ENCODE measurements around the gene COL23A1.

Gene COL23A1

GRCh38 chr5:178279723-178280438 is 310.3 kb downstream of the COL23A1 start:
- peak overlapping the region in 1 of 2 donors; percentile 59 for H3K27ac Mint-ChIP-seq
- H3K9me3 Mint-ChIP-seq: peaks cover 0 to 15% of the 10 kb centered on the region in 2 donors
- DNase-seq (peak; percentile 23 to 47 (median 46)), ATAC-seq (replicated peaks) (peak; percentile 45)
- no peak overlapping the region for H3K4me3 Mint-ChIP-seq
- H3K4me1 Mint-ChIP-seq (ENCODE audit: low read depth in 2 of 2): peaks cover 0 to 10% of the 10 kb centered on the region in 2 donors
- peaks cover 18 to 25% of the 10 kb centered on the region in 2 donors for H3K27me3 Mint-ChIP-seq
- no peaks in the 10 kb centered on the region for H3K36me3 Mint-ChIP-seq (ENCODE audit: insufficient read depth)

- Mint-ChIP-seq H3K4me3 (no peak overlapping the region), H3K27me3 (peaks cover 18 to 25% of the 10 kb centered on the region in 2 donors), H3K27ac (peak overlapping the region in 1 of 2 donors; percentile 59), H3K4me1 (ENCODE audit: low read depth in 2 of 2) (peaks cover 0 to 10% of the 10 kb centered on the region in 2 donors), H3K9me3 (peaks cover 0 to 13% of the 10 kb centered on the region in 2 donors), H3K36me3 (ENCODE audit: insufficient read depth) (no peaks in the 10 kb centered on the region)
- ATAC-seq (replicated peaks) (no peak), DNase-seq (no peak)
These were observed 311.0 kb downstream of the COL23A1 start for GRCh38 chr5:178279026-178279722.

- no peaks in the 10 kb centered on the region for H3K36me3 Mint-ChIP-seq (ENCODE audit: insufficient read depth)
- ATAC-seq (replicated peaks) (no peak), DNase-seq (no peak)
- peaks cover 0 to 6% of the 10 kb centered on the region in 2 donors for H3K9me3 Mint-ChIP-seq
- H3K27me3 Mint-ChIP-seq: peaks cover 18 to 25% of the 10 kb centered on the region in 2 donors
- H3K4me3 Mint-ChIP-seq: no peak overlapping the region
- peaks cover 0 to 10% of the 10 kb centered on the region in 2 donors for H3K4me1 Mint-ChIP-seq (ENCODE audit: low read depth in 2 of 2)
- no peak overlapping the region for H3K27ac Mint-ChIP-seq
These were observed 311.7 kb downstream of the COL23A1 start for GRCh38 chr5:178278358-178279023.

GRCh38 chr5:178277866-178278265 is 312.3 kb downstream of the COL23A1 start:
- H3K27me3 Mint-ChIP-seq: peaks cover 18 to 25% of the 10 kb centered on the region in 2 donors
- ATAC-seq (replicated peaks): no peak
- no peaks in the 10 kb centered on the region for H3K9me3 Mint-ChIP-seq
- H3K4me3 Mint-ChIP-seq: no peak overlapping the region
- DNase-seq: no peak
- H3K36me3 Mint-ChIP-seq (ENCODE audit: insufficient read depth): no peaks in the 10 kb centered on the region
- H3K27ac Mint-ChIP-seq: peak overlapping the region in 1 of 2 donors; percentile 38
- H3K4me1 Mint-ChIP-seq (ENCODE audit: low read depth in 2 of 2): peaks cover 0 to 10% of the 10 kb centered on the region in 2 donors

- ATAC-seq (replicated peaks) (no peak), DNase-seq (no peak)
- Mint-ChIP-seq H3K27me3 (peaks cover 18 to 25% of the 10 kb centered on the region in 2 donors), H3K4me1 (ENCODE audit: low read depth in 2 of 2) (peaks cover 0 to 10% of the 10 kb centered on the region in 2 donors), H3K36me3 (ENCODE audit: insufficient read depth) (no peaks in the 10 kb centered on the region), H3K9me3 (no peaks in the 10 kb centered on the region), H3K4me3 (no peak overlapping the region), H3K27ac (peak overlapping the region in 1 of 2 donors; percentile 38)
These were observed 312.8 kb downstream of the COL23A1 start for GRCh38 chr5:178277346-178277745.

GRCh38 chr5:178274781-178275537 is 315.2 kb downstream of the COL23A1 start:
- H3K27me3 Mint-ChIP-seq: peaks cover 15 to 18% of the 10 kb centered on the region in 2 donors
- no peak overlapping the region for H3K4me3 Mint-ChIP-seq
- H3K9me3 Mint-ChIP-seq: no peaks in the 10 kb centered on the region
- H3K27ac Mint-ChIP-seq: no peak overlapping the region
- no peak for ATAC-seq (replicated peaks)
- peaks cover 0 to 8% of the 10 kb centered on the region in 2 donors for H3K4me1 Mint-ChIP-seq (ENCODE audit: low read depth in 2 of 2)
- no peaks in the 10 kb centered on the region for H3K36me3 Mint-ChIP-seq (ENCODE audit: insufficient read depth)
- no peak for DNase-seq

GRCh38 chr5:178273665-178274541 is 316.3 kb downstream of the COL23A1 start:
- DNase-seq (no peak), ATAC-seq (replicated peaks) (no peak)
- Mint-ChIP-seq H3K9me3 (no peaks in the 10 kb centered on the region), H3K4me3 (no peak overlapping the region), H3K27ac (no peak overlapping the region), H3K4me1 (ENCODE audit: low read depth in 2 of 2) (peaks cover 2 to 6% of the 10 kb centered on the region in 2 donors), H3K27me3 (peaks cover 4 to 13% of the 10 kb centered on the region in 2 donors), H3K36me3 (ENCODE audit: insufficient read depth) (no peaks in the 10 kb centered on the region)

GRCh38 chr5:178273041-178273440 is 317.2 kb downstream of the COL23A1 start:
- Mint-ChIP-seq H3K27me3 (peaks cover 0 to 12% of the 10 kb centered on the region in 2 donors), H3K27ac (no peak overlapping the region), H3K4me3 (no peak overlapping the region), H3K9me3 (no peaks in the 10 kb centered on the region), H3K36me3 (ENCODE audit: insufficient read depth) (no peaks in the 10 kb centered on the region), H3K4me1 (ENCODE audit: low read depth in 2 of 2) (peaks cover 2 to 6% of the 10 kb centered on the region in 2 donors)
- no peak for ATAC-seq (replicated peaks)
- DNase-seq: no peak

GRCh38 chr5:178272591-178272990 is 317.6 kb downstream of the COL23A1 start:
- Mint-ChIP-seq H3K27ac (no peak overlapping the region), H3K4me3 (no peak overlapping the region), H3K4me1 (ENCODE audit: low read depth in 2 of 2) (peaks cover 0 to 6% of the 10 kb centered on the region in 2 donors), H3K9me3 (no peaks in the 10 kb centered on the region), H3K27me3 (peaks cover 0 to 8% of the 10 kb centered on the region in 2 donors), H3K36me3 (ENCODE audit: insufficient read depth) (no peaks in the 10 kb centered on the region)
- no peak for ATAC-seq (replicated peaks)
- DNase-seq: no peak

GRCh38 chr5:178271726-178272479 is 318.3 kb downstream of the COL23A1 start:
- DNase-seq (no peak), ATAC-seq (replicated peaks) (no peak)
- no peak overlapping the region for H3K27ac Mint-ChIP-seq
- peaks cover 0 to 6% of the 10 kb centered on the region in 2 donors for H3K4me1 Mint-ChIP-seq (ENCODE audit: low read depth in 2 of 2)
- H3K4me3 Mint-ChIP-seq: no peak overlapping the region
- peaks cover 0 to 6% of the 10 kb centered on the region in 2 donors for H3K27me3 Mint-ChIP-seq
- H3K9me3 Mint-ChIP-seq: no peaks in the 10 kb centered on the region
- H3K36me3 Mint-ChIP-seq (ENCODE audit: insufficient read depth): no peaks in the 10 kb centered on the region

- Mint-ChIP-seq H3K4me1 (ENCODE audit: low read depth in 2 of 2) (peaks cover 0 to 6% of the 10 kb centered on the region in 2 donors), H3K4me3 (no peak overlapping the region), H3K36me3 (ENCODE audit: insufficient read depth) (no peaks in the 10 kb centered on the region), H3K27ac (no peak overlapping the region), H3K9me3 (no peaks in the 10 kb centered on the region), H3K27me3 (peaks cover 0 to 6% of the 10 kb centered on the region in 2 donors)
- ATAC-seq (replicated peaks): no peak
- no peak for DNase-seq
These were observed 319.0 kb downstream of the COL23A1 start for GRCh38 chr5:178271231-178271630.

- Mint-ChIP-seq H3K27ac (no peak overlapping the region), H3K9me3 (no peaks in the 10 kb centered on the region), H3K27me3 (peaks cover 0 to 6% of the 10 kb centered on the region in 2 donors), H3K4me3 (no peak overlapping the region), H3K4me1 (ENCODE audit: low read depth in 2 of 2) (peaks cover 0 to 6% of the 10 kb centered on the region in 2 donors), H3K36me3 (ENCODE audit: insufficient read depth) (no peaks in the 10 kb centered on the region)
- no peak for DNase-seq
- ATAC-seq (replicated peaks): no peak
These were observed 320.7 kb downstream of the COL23A1 start for GRCh38 chr5:178269499-178269898.

Data from effector memory CD8-positive, alpha-beta T cell (primary cell).